ENCODE results near the gene FBXO33.
A peak's percentile ranks its signal among the peaks of the same experiment; 100 is the strongest.

Gene FBXO33

DNA sequence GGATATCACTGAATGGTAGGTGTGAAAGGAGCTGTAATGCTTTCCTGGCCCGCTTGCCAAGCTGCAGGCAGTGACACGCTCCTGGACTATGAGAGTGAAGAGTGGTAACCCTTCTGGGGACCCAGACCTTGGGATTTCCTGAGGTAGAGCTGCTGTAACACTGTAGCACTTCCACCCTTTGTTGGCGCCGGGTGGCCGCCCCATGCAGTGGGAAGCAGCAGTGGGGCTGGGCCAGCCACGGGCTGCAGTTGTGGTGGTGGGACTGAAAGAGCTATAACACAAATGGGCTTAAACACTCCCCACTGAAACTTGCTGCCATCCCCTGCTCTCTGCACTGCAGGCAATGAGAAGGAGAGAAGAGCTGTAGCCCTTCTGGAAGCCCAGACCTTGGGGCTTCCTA lies 9.6 kb upstream of the FBXO33 start:
- TF ChIP-seq, protein P1, sequence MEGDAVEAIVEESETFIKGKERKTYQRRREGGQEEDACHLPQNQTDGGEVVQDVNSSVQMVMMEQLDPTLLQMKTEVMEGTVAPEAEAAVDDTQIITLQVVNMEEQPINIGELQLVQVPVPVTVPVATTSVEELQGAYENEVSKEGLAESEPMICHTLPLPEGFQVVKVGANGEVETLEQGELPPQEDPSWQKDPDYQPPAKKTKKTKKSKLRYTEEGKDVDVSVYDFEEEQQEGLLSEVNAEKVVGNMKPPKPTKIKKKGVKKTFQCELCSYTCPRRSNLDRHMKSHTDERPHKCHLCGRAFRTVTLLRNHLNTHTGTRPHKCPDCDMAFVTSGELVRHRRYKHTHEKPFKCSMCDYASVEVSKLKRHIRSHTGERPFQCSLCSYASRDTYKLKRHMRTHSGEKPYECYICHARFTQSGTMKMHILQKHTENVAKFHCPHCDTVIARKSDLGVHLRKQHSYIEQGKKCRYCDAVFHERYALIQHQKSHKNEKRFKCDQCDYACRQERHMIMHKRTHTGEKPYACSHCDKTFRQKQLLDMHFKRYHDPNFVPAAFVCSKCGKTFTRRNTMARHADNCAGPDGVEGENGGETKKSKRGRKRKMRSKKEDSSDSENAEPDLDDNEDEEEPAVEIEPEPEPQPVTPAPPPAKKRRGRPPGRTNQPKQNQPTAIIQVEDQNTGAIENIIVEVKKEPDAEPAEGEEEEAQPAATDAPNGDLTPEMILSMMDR (IDR thresholded peaks at IDR 0.05; ENCODE audit: low read depth, low read length): no peak
- DNase-seq (ENCODE audit: extremely low read depth, low read depth): no peak

GRCh38 chr14:39440975-39441374 lies 8.7 kb upstream of the FBXO33 start:
- DNase-seq (ENCODE audit: extremely low read depth, low read depth): no peak
- TF ChIP-seq, protein P1 (IDR thresholded peaks at IDR 0.05; ENCODE audit: low read depth, low read length): no peak

GRCh38 chr14:39435241-39435640 lies 3.0 kb upstream of the FBXO33 start:
- TF ChIP-seq, protein P1 (IDR thresholded peaks at IDR 0.05; ENCODE audit: low read depth, low read length): no peak
- no peak for DNase-seq (ENCODE audit: extremely low read depth, low read depth)

DNA sequence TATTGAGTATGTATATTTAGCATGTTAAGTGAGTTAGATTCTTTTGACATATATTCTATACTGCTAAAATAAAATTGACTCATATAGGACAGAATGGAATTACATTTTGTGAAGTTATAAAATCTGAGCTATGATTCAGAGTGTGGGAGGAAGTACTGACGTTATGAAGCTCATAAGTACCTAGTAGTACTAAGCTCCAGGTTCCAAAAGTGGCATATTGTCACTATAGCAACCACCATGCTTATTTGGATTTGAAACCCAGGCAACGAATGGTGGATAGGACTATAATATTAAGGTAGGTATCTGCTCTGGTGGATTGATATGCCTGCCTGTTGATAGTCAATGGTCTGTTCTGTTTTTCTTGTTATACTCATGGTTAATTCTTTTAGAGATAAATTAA lies 2.2 kb upstream of the FBXO33 start:
- TF ChIP-seq, protein P1 (IDR thresholded peaks at IDR 0.05; ENCODE audit: low read depth, low read length): no peak
- no peak for DNase-seq (ENCODE audit: extremely low read depth, low read depth)

- no peak for DNase-seq (ENCODE audit: extremely low read depth, low read depth)
- TF ChIP-seq, protein P1 (IDR thresholded peaks at IDR 0.05; ENCODE audit: low read depth, low read length): no peak
Measured at GRCh38 chr14:39433452-39433813, 1.2 kb upstream of the FBXO33 start.

DNA sequence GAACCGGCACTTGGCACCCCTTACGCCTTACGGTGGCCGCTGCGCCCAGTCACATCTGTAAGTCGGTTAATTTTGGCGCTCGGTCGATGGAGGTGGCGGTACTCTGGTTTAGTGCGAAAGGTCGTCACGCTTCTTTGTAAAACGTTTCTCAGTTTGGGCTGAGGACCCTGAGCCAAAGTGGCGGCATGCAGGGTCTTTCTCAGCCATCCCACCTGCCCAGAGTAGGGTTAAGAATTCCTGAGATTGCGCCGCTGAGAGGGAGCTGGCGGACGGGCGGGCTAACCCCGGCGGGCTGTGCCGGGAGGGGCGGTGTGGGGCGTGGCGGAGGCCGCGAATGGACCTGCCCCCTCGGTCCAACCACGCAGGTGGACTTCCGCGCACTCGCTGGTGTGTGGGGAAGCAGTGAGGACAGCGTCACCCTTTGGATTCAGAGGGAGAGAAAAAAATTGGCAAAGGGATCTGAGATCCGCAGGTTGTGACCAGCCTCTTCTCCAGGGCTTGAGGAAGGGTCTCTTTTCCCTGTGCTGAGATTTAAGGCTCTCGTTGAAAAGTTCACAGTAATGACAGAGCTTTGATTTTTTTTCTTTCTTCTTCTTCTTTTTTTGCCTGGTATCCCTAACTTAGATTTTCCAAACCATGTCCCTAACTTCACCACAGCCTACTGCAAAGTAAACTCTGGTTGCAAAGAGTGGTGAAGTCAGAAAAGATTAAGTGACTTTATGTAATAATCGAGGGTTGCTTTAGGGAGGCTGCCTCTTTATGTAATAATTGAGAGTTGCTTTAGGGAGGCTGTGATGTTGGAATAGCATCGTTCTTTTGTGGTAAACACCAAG lies 602 bp upstream of the FBXO33 start:
- TF ChIP-seq, protein P1 (IDR thresholded peaks at IDR 0.05; ENCODE audit: low read depth, low read length): no peak; the same call in none of the 2 replicates
- peak; percentile 11 for DNase-seq (ENCODE audit: extremely low read depth, low read depth)

DNA sequence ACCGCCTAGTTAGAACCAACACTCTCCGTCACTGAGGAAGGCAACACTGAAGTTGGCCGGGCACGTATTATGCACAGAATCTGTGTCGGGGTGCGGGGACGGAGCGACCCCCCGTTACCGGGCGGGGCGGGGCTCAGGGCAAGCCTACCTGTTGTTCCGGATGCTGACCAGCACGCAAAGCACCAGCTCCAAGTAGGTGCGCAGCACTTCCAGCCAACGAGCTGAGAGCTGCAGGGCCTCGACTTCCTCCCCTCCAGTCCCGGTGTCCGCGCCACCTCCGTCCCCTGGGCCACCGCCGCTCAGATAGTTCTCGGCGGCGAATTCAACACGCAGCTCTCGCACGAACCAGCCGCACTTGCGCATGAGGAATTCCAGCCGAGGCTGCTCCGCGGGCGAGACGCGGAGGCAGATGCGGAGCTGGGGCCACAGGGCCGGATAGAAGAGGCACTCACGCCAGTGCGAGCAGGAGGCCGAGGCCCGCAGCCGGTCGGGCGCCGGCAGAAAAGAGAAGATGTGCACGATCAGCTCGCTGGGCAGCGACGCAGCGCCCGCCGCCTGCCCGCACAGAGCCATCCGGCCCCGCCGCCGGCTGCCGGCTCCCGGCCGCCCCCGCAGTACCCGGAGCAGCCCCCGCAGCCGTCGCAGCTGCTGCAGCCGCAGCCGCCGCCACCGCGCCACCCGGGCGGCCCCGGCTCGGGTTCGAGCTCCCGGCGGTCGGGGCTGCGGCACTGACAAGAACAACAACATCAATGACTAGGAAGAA lies 636 bp downstream of the FBXO33 start:
- TF ChIP-seq, protein P1 (IDR thresholded peaks at IDR 0.05; ENCODE audit: low read depth, low read length): no peak
- no peak for DNase-seq (ENCODE audit: extremely low read depth, low read depth)
